Amniotic stem cell (primary cell): ENCODE results near the gene DNAAF9.

Experiments used
- DNase-seq: peaks from one replicate; lab custom pipeline; 2025; lab: John Stamatoyannopoulos, UW

The DNAAF9 gene

GRCh38 chr20:3410464-3410863 lies 3.0 kb upstream of the DNAAF9 start:
- no peak for DNase-seq

GRCh38 chr20:3409417-3409816 lies 1.9 kb upstream of the DNAAF9 start:
- no peak for DNase-seq

GRCh38 chr20:3407771-3408637 lies 535 bp upstream of the DNAAF9 start:
- DNase-seq: peak; percentile 46

- DNase-seq: peak; percentile 14
Observed at GRCh38 chr20:3406481-3407039, 909 bp downstream of the DNAAF9 start.

- DNase-seq: no peak
Observed at GRCh38 chr20:3405696-3406358, 1.6 kb downstream of the DNAAF9 start.

- DNase-seq: no peak
Observed at GRCh38 chr20:3405139-3405538, 2.3 kb downstream of the DNAAF9 start.

- no peak for DNase-seq
Observed at GRCh38 chr20:3404402-3404801, 3.1 kb downstream of the DNAAF9 start.

- no peak for DNase-seq
Observed at GRCh38 chr20:3403741-3404140, 3.7 kb downstream of the DNAAF9 start.

- no peak for DNase-seq
Observed at GRCh38 chr20:3402453-3402852, 5.0 kb downstream of the DNAAF9 start.

- DNase-seq: no peak
Observed at GRCh38 chr20:3400260-3401155, 7.0 kb downstream of the DNAAF9 start.

- peak; percentile 3 for DNase-seq
Observed at GRCh38 chr20:3398681-3399252, 8.7 kb downstream of the DNAAF9 start.

GRCh38 chr20:3396492-3396891 lies 11.0 kb downstream of the DNAAF9 start:
- DNase-seq: no peak

- DNase-seq: no peak
Observed at GRCh38 chr20:3392756-3393155, 14.7 kb downstream of the DNAAF9 start.

GRCh38 chr20:3390759-3391425 lies 16.6 kb downstream of the DNAAF9 start:
- no peak for DNase-seq

GRCh38 chr20:3383878-3384495 lies 23.5 kb downstream of the DNAAF9 start:
- no peak for DNase-seq

- no peak for DNase-seq
Observed at GRCh38 chr20:3382836-3383235, 24.6 kb downstream of the DNAAF9 start.

- no peak for DNase-seq
Observed at GRCh38 chr20:3380228-3381070, 27.0 kb downstream of the DNAAF9 start.

- no peak for DNase-seq
Observed at GRCh38 chr20:3378138-3378537, 29.3 kb downstream of the DNAAF9 start.

GRCh38 chr20:3377644-3378043 lies 29.8 kb downstream of the DNAAF9 start:
- no peak for DNase-seq

GRCh38 chr20:3374296-3374695 lies 33.2 kb downstream of the DNAAF9 start:
- no peak for DNase-seq
